ENCODE results near the gene PRPF8. TPM values are rescaled to one million over a fixed set of nuclear protein-coding genes. Genes with fewer than 3 reads are reported as not detected.
A peak's percentile ranks its signal among the peaks of the same experiment; 100 is the strongest.
"Not testable (repeated sequence)": the region's sequence is repeated elsewhere in the genome, so short reads cannot be mapped to it uniquely, and the experiment has no call there.

Gene PRPF8
- total RNA-seq, 3 donors from 2014 or later = 173 to 183 (median 176) TPM

GRCh38 chr17:1725642-1726511 lies 41.2 kb upstream of the PRPF8 start:
- peaks cover 0 to 6% of the 10 kb centered on the region in 2 donors for H3K4me1 ChIP-seq
- no peaks in the 10 kb centered on the region for H3K36me3 ChIP-seq
- no peak for DNase-seq (ENCODE audit: low spot score in 2 of 2)
- H3K27ac ChIP-seq = peak overlapping the region; percentile 80 to 92
- TF ChIP-seq CTCF (IDR thresholded peaks at IDR 0.05) = no peak
- no peak for TF ChIP-seq POLR2A (IDR thresholded peaks at IDR 0.05)
- TF ChIP-seq POLR2AphosphoS5 (IDR thresholded peaks at IDR 0.05) = no peak
- no peaks in the 10 kb centered on the region for H3K27me3 ChIP-seq
- intact Hi-C loops (cut with DNase I; ENCODE audit: low total_unique reads) = no loop called here
- no peaks in the 10 kb centered on the region for H3K9me3 ChIP-seq
- peak overlapping the region; percentile 66 to 87 (median 82) for H3K4me3 ChIP-seq

- Histone ChIP-seq H3K27me3 (no peaks in the 10 kb centered on the region), H3K27ac (peak overlapping the region; percentile 80 to 92), H3K4me3 (peak overlapping the region; percentile 66 to 87 (median 82)), H3K4me1 (peaks cover 0 to 9% of the 10 kb centered on the region in 2 donors), H3K36me3 (no peaks in the 10 kb centered on the region), H3K9me3 (no peaks in the 10 kb centered on the region)
- intact Hi-C loops (cut with DNase I; ENCODE audit: low total_unique reads) = no loop called here
- TF ChIP-seq POLR2AphosphoS5 (IDR thresholded peaks at IDR 0.05) (no peak), POLR2A (IDR thresholded peaks at IDR 0.05) (no peak), CTCF (IDR thresholded peaks at IDR 0.05) (no peak)
- no peak for DNase-seq (ENCODE audit: low spot score in 2 of 2)
Observed at GRCh38 chr17:1724869-1725641, 40.4 kb upstream of the PRPF8 start.

GRCh38 chr17:1724351-1724868 lies 39.7 kb upstream of the PRPF8 start, which contains the start of gene WDR81:
Gene WDR81, plus strand, starts transcription at chr17:1724704. Its CDS starts 256 bp downstream, at chr17:1724960.
- DNase-seq (ENCODE audit: low spot score in 2 of 2) = peak; percentile 81 to 86
- H3K27ac ChIP-seq = peak within 1 kb of the TSS; percentile 80 to 92
- intact Hi-C loops (cut with DNase I; ENCODE audit: low total_unique reads) = no loop called here
- no peak for TF ChIP-seq CTCF (IDR thresholded peaks at IDR 0.05)
- peak; percentile 27 to 65 (median 46) for TF ChIP-seq POLR2AphosphoS5 (IDR thresholded peaks at IDR 0.05)
- H3K36me3 ChIP-seq = no peaks in the 10 kb centered on the region
- no peaks in the 10 kb centered on the region for H3K27me3 ChIP-seq
- no peaks in the 10 kb centered on the region for H3K9me3 ChIP-seq
- H3K4me3 ChIP-seq = peak within 1 kb of the TSS; percentile 66 to 87 (median 82)
- H3K4me1 ChIP-seq = peaks cover 0 to 9% of the 10 kb centered on the region in 2 donors

- H3K9me3 ChIP-seq; H3K4me3 ChIP-seq; H3K27me3 ChIP-seq; DNase-seq (ENCODE audit: low spot score in 2 of 2); intact Hi-C loops (cut with DNase I; ENCODE audit: low total_unique reads); H3K4me1 ChIP-seq; H3K36me3 ChIP-seq: not testable (repeated sequence)
- peak overlapping the region in 1 of 2 donors; percentile 17 for H3K27ac ChIP-seq
Observed at GRCh38 chr17:1722022-1722421, 37.4 kb upstream of the PRPF8 start.

- Histone ChIP-seq H3K27ac (no peak overlapping the region), H3K36me3 (no peaks in the 10 kb centered on the region)
- intact Hi-C loops (cut with DNase I; ENCODE audit: low total_unique reads) = no loop called here
Observed at GRCh38 chr17:1720856-1721386, 36.3 kb upstream of the PRPF8 start.

More at GRCh38 chr17:1720856-1721386, 36.3 kb upstream of the PRPF8 start:
- TF ChIP-seq CTCF (IDR thresholded peaks at IDR 0.05) = peak; percentile 93 to 98 (median 95)
- peak in 1 of 3 donors; percentile 26 for TF ChIP-seq POLR2AphosphoS5 (IDR thresholded peaks at IDR 0.05)
- TF ChIP-seq POLR2A (IDR thresholded peaks at IDR 0.05) = no peak
- no peaks in the 10 kb centered on the region for H3K9me3 ChIP-seq
- no peak for DNase-seq (ENCODE audit: low spot score in 2 of 2)
- H3K4me1 ChIP-seq = peaks cover 3 to 9% of the 10 kb centered on the region in 2 donors
- H3K4me3 ChIP-seq = no peak overlapping the region
- no peaks in the 10 kb centered on the region for H3K27me3 ChIP-seq
